H1 (cell line): ENCODE measurements around the gene SLC8A1. TPM values are rescaled to one million over a fixed set of nuclear protein-coding genes. Genes with fewer than 3 reads are reported as not detected.

Experiments used
- CTCF ChIA-PET: fragments of 300-600 bp; sonication (Branson Sonifier 250); formaldehyde crosslinking; loops from one replicate; lab custom pipeline; 2021; ENCODE audit not compliant: partially characterized antibody; lab: Charles Lee
- POLR2A ChIA-PET: fragments of 300-600 bp; sonication (Branson Sonifier 250); formaldehyde crosslinking; loops from one replicate; lab custom pipeline; 2021; ENCODE audit warnings: inconsistent platforms; ENCODE audit not compliant: partially characterized antibody; lab: Charles Lee
- DNase-seq, 2 experiments: peaks; one replicate each; pipeline versions ENCODE4 v3.0.0 to v3.0.0-alpha.2; 2010 to 2022; ENCODE audit warnings: low spot score in 2 of 2, low read depth in 1 of 2, mixed read lengths in 1 of 2
- FAIRE-seq: peaks from 2 replicates; lab custom pipeline; 2011; peaks lifted over from hg19 to GRCh38; lab: Jason Lieb, UNC
- H2AFZ ChIP-seq: 2 replicates; pipeline ENCODE4 v1.8.1; 2012; ENCODE audit warnings: low read length, inconsistent platforms
- H2AK5ac ChIP-seq: 2 replicates; pipeline ENCODE4 v1.6.1; 2013; ENCODE audit warnings: low read depth, low read length
- H2BK120ac ChIP-seq: replicated peaks from 2 replicates; pipeline ENCODE3; 2013; ENCODE audit warnings: low read depth, low read length, inconsistent platforms
- H2BK12ac ChIP-seq: 2 replicates; pipeline ENCODE4 v1.6.1; 2013; ENCODE audit warnings: low read depth, low read length
- H2BK15ac ChIP-seq: 2 replicates; pipeline ENCODE4 v1.6.1; 2013; ENCODE audit warnings: low read length
- H2BK20ac ChIP-seq: 2 replicates; pipeline ENCODE4 v1.6.1; 2013; ENCODE audit warnings: low read length
- H2BK5ac ChIP-seq: 2 replicates; pipeline ENCODE4 v1.6.1; 2013; ENCODE audit warnings: low read depth, low read length
- H3K14ac ChIP-seq: 2 replicates; pipeline ENCODE4 v1.6.1; 2013; ENCODE audit warnings: inconsistent platforms; ENCODE audit not compliant: insufficient read length
- H3K18ac ChIP-seq: 2 replicates; pipeline ENCODE4 v1.6.1; 2013; ENCODE audit warnings: low read length; ENCODE audit errors: extremely low read depth
- H3K23ac ChIP-seq: 2 replicates; pipeline ENCODE4 v1.6.1; 2013; ENCODE audit warnings: inconsistent platforms; ENCODE audit not compliant: insufficient read length
- H3K23me2 ChIP-seq: 2 replicates; pipeline ENCODE4 v1.6.1; 2013; ENCODE audit warnings: low read depth, low read length
- H3K27ac ChIP-seq: 2 replicates; pipeline ENCODE4 v1.6.1; 2011; ENCODE audit warnings: low read depth, low read length, inconsistent platforms
- H3K27me3 ChIP-seq, 4 experiments: replicated peaks in 1 of 4; 1 replicate in 1 of 4; 2 replicates in 3 of 4; pipeline versions ENCODE4 v1.6.1 to v1.8.1; 2011 to 2013; ENCODE audit warnings: low read length in 3 of 4, mild to moderate bottlenecking in 3 of 4, inconsistent platforms in 2 of 4, mixed read lengths in 2 of 4, moderate library complexity in 1 of 4; ENCODE audit not compliant: control insufficient read depth in 3 of 4, insufficient read depth in 3 of 4; ENCODE audit errors: extremely low read depth in 1 of 4
- H3K36me3 ChIP-seq, 4 experiments: 2 replicates each; pipeline versions ENCODE4 v1.6.1 to v1.8.1; 2011 to 2013; ENCODE audit warnings: mild to moderate bottlenecking in 4 of 4, low read length in 3 of 4, moderate library complexity in 2 of 4, control low read depth in 1 of 4, inconsistent platforms in 1 of 4; ENCODE audit not compliant: insufficient read depth in 4 of 4, control insufficient read depth in 2 of 4
- H3K4ac ChIP-seq: replicated peaks from 2 replicates; pipeline ENCODE3; 2013; ENCODE audit warnings: low read length, low read depth, mixed read lengths, inconsistent platforms; ENCODE audit not compliant: insufficient read length
- H3K4me1 ChIP-seq, 4 experiments: replicated peaks in 1 of 4; 1 replicate in 1 of 4; 2 replicates in 3 of 4; pipeline versions ENCODE4 v1.6.1 to v1.8.1; 2011 to 2013; ENCODE audit warnings: low read length in 3 of 4, inconsistent platforms in 2 of 4, mixed read lengths in 1 of 4; ENCODE audit not compliant: insufficient read depth in 4 of 4, control insufficient read depth in 3 of 4
- H3K4me2 ChIP-seq, 2 experiments: 2 replicates each; pipeline versions ENCODE4 v1.6.1 to v1.8.1; 2011 to 2013; ENCODE audit warnings: low read depth in 2 of 2, low read length in 2 of 2, control low read depth in 1 of 2, inconsistent platforms in 1 of 2, mild to moderate bottlenecking in 1 of 2; ENCODE audit not compliant: insufficient read depth in 1 of 2
- H3K4me3 ChIP-seq, 4 experiments: fragments of 200-600, 300-600 bp in 1 of 4; sonication (generic), shearing (Covaris generic), sonication (Bioruptor Twin) in 1 of 4; 2 replicates each; pipeline versions ENCODE4 v1.5.1 to v1.8.1; 2011 to 2016; ENCODE audit warnings: low read length in 4 of 4, low read depth in 3 of 4, control low read depth in 2 of 4, inconsistent platforms in 2 of 4, mild to moderate bottlenecking in 2 of 4, mixed read lengths in 1 of 4, moderate library complexity in 1 of 4; ENCODE audit not compliant: insufficient read depth in 2 of 4; ENCODE audit errors: extremely low read depth in 1 of 4
- H3K56ac ChIP-seq: replicated peaks from 2 replicates; pipeline ENCODE3; 2013; ENCODE audit warnings: low read depth, mild to moderate bottlenecking, mixed read lengths, low read length, inconsistent platforms; ENCODE audit not compliant: insufficient read length
- H3K79me1 ChIP-seq: 2 replicates; pipeline ENCODE4 v1.6.1; 2013; ENCODE audit warnings: low read depth, low read length, control low read depth
- H3K79me2 ChIP-seq, 2 experiments: 2 replicates each; pipeline versions ENCODE4 v1.6.1 to v1.8.1; 2012 to 2013; ENCODE audit warnings: low read length in 2 of 2, mild to moderate bottlenecking in 2 of 2, inconsistent platforms in 1 of 2; ENCODE audit not compliant: insufficient read depth in 2 of 2, control insufficient read depth in 1 of 2
- H3K9ac ChIP-seq, 4 experiments: replicated peaks in 1 of 4; 1 replicate in 1 of 4; 2 replicates in 3 of 4; pipeline versions ENCODE4 v1.6.1 to v1.8.1; 2011 to 2013; ENCODE audit warnings: low read depth in 3 of 4, low read length in 3 of 4, control low read depth in 2 of 4, mild to moderate bottlenecking in 2 of 4, moderate library complexity in 2 of 4, inconsistent platforms in 1 of 4; ENCODE audit errors: extremely low read depth in 1 of 4
- H3K9me3 ChIP-seq, 2 experiments: 2 replicates each; pipeline versions ENCODE4 v1.6.1 to v1.8.1; 2012 to 2013; ENCODE audit warnings: mild to moderate bottlenecking in 2 of 2, moderate library complexity in 2 of 2, control low read depth in 1 of 2, inconsistent platforms in 1 of 2, low read depth in 1 of 2, low read length in 1 of 2, mixed read lengths in 1 of 2; ENCODE audit not compliant: insufficient read depth in 2 of 2
- H4K20me1 ChIP-seq, 2 experiments: replicated peaks in 1 of 2; 2 replicates each; pipeline versions ENCODE3 to v1.8.1; 2011 to 2013; ENCODE audit warnings: inconsistent platforms in 2 of 2, low read length in 2 of 2, mild to moderate bottlenecking in 1 of 2; ENCODE audit not compliant: insufficient read depth in 2 of 2, control insufficient read depth in 1 of 2
- H4K5ac ChIP-seq: 2 replicates; pipeline ENCODE4 v1.6.1; 2013; ENCODE audit warnings: low read length, low read depth, mixed read lengths, inconsistent platforms; ENCODE audit not compliant: insufficient read length
- H4K8ac ChIP-seq: 2 replicates; pipeline ENCODE4 v1.8.0; 2013; ENCODE audit warnings: mild to moderate bottlenecking, moderate library complexity, low read length, inconsistent platforms; ENCODE audit not compliant: insufficient read depth; ENCODE audit errors: extremely low read depth
- H4K91ac ChIP-seq: replicated peaks from 2 replicates; pipeline ENCODE3; 2013; ENCODE audit warnings: low read length, mixed read lengths, inconsistent platforms; ENCODE audit not compliant: insufficient read length
- EP300 ChIP-seq, 2 experiments: IDR thresholded peaks; 1 replicate in 1 of 2; 2 replicates in 1 of 2; pipeline ENCODE4 v1.6.1; 2011 to 2012; ENCODE audit warnings: low read depth in 2 of 2, low read length in 2 of 2, mild to moderate bottlenecking in 2 of 2, borderline replicate concordance in 1 of 2, inconsistent platforms in 1 of 2, moderate library complexity in 1 of 2
- SIN3A ChIP-seq, 2 experiments: IDR thresholded peaks in 1 of 2; conservative IDR thresholded peaks in 1 of 2; 2 replicates each; pipeline ENCODE4 v1.6.1; 2011 to 2012; ENCODE audit warnings: low read length in 2 of 2, improper control_type of control experiment in 1 of 2, low read depth in 1 of 2, mild to moderate bottlenecking in 1 of 2
- SIRT6 ChIP-seq: IDR thresholded peaks from one replicate; pipeline ENCODE4 v1.7.1; 2012; ENCODE audit warnings: low read length, inconsistent platforms
- TBP ChIP-seq: IDR thresholded peaks from 2 replicates; pipeline ENCODE4 v1.6.1; 2011; ENCODE audit warnings: low read depth, low read length, improper control_type of control experiment
- WGBS, 2 experiments: shearing (Covaris generic) in 1 of 2; methylation state at CpG; one replicate each; pipeline versions ENCODE4 v1.1.6 to v1.1.7; 2013 to 2015; ENCODE audit warnings: low lambda C conversion rate in 2 of 2, mixed read lengths in 2 of 2, inconsistent platforms in 1 of 2, low coverage in 1 of 2, missing lambda C conversion rate in 1 of 2; ENCODE audit not compliant: insufficient replicate concordance in 2 of 2, insufficient coverage in 1 of 2, insufficient read length in 1 of 2; ENCODE audit errors: extremely low coverage in 1 of 2, missing lambda C conversion rate in 1 of 2; 5-methylcytosine and 5-hydroxymethylcytosine counted together
- polyA plus RNA-seq, 7 experiments: library from polyadenylated mRNA; depleted of rRNA in 3 of 7; stranded (reverse) in 5 of 7; unstranded in 2 of 7; fragments of >200 nt in 5 of 7; fragments of 200-250 nt in 2 of 7; gene quantifications; 1 replicate in 5 of 7; 2 replicates in 1 of 7; 4 replicates in 1 of 7; pipeline versions ENCODE4 v1.2.1 to v1.2.3, GENCODE V29; 2011 to 2013; ENCODE audit warnings: missing spikeins in 2 of 7, mixed read lengths in 2 of 7
- total RNA-seq: library from RNA; stranded (reverse); fragmentation: NEBNext Ultra II Directional; extraction: Animal tissue kit (Norgen Biotek cat#: 25700); gene quantifications from 2 replicates; pipeline ENCODE4 v1.2.1, GENCODE V29; 2021
- TF ChIP-seq, protein P1 (sequence below): IDR thresholded peaks from 2 replicates; pipeline ENCODE4 v1.6.1; 2012; ENCODE audit warnings: inconsistent platforms

SLC8A1 gene
- total and polyA plus RNA-seq, 2 of the 8 experiments (the other 6 are each of a cell fraction or from before 2014, with no cell fraction given): 0.68 to 3.6 TPM

DNA sequence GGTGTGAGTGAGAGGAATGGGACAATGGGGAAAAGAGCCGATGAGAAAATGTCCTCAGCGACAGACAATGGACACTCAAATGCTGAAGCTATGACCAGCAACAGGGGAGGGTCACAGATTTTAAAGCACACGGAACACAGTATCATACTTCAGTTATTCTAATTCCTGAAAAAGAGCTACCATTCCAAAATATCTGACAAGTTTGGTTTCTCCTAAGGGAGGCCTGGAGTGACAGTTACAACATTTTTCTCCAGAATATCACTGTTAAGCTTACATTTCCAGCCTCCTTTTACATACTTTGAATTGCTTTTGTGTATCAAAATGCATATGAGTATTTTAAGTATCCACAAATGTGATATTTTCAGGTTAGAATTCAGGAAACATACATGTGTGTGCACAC, 351.2 kb downstream of the SLC8A1 start:
- H3K9me3 ChIP-seq: no peaks in the 10 kb centered on the region
- no peak overlapping the region for H2BK12ac ChIP-seq
- no peak overlapping the region for H2BK15ac ChIP-seq
- H4K5ac ChIP-seq: no peak overlapping the region
- no peak overlapping the region for H3K27ac ChIP-seq
- POLR2A ChIA-PET: no interaction called here
- no peaks in the 10 kb centered on the region for H4K20me1 ChIP-seq
- H3K4me2 ChIP-seq: no peak overlapping the region
- no peak overlapping the region for H2BK120ac ChIP-seq
- no peaks in the 10 kb centered on the region for H3K79me2 ChIP-seq
- no peak overlapping the region for H3K56ac ChIP-seq
- H3K4me3 ChIP-seq: no peak overlapping the region
- no peak overlapping the region for H3K4ac ChIP-seq
- peaks cover 0 to 4% (median 2%) of the 10 kb centered on the region in 4 experiments; a peak in 2 of 7 replicates for H3K4me1 ChIP-seq
- CTCF ChIA-PET: no interaction called here
- H3K79me1 ChIP-seq: no peaks in the 10 kb centered on the region
- 96% methylated on average over 3 of the region's 3 CpGs; no CpG with 5 or more reads in 1 of the 2 experiments for WGBS, 2 experiments
- no peak overlapping the region for H3K18ac ChIP-seq
- no peaks in the 10 kb centered on the region for H3K36me3 ChIP-seq
- H4K8ac ChIP-seq: no peak overlapping the region
- no peak overlapping the region for H3K14ac ChIP-seq
- DNase-seq (no peak), FAIRE-seq (no peak)
- no peak overlapping the region for H3K9ac ChIP-seq
- TF ChIP-seq, protein P1, sequence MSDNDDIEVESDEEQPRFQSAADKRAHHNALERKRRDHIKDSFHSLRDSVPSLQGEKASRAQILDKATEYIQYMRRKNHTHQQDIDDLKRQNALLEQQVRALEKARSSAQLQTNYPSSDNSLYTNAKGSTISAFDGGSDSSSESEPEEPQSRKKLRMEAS: no peak
- no peak for TF ChIP-seq SIN3A (conservative IDR thresholded peaks at IDR 0.05 in 1 of 2, IDR thresholded peaks at IDR 0.05 in 1 of 2; ENCODE audit: low read depth in 1 of 2, low read length in 2 of 2)
- TF ChIP-seq EP300 (IDR thresholded peaks at IDR 0.05; ENCODE audit: borderline replicate concordance in 1 of 2, low read depth in 2 of 2, low read length in 2 of 2): no peak
- TF ChIP-seq TBP: no peak
- no peak for TF ChIP-seq SIRT6
- no peaks in the 10 kb centered on the region for H3K27me3 ChIP-seq
- no peak overlapping the region for H2BK20ac ChIP-seq
- no peak overlapping the region for H2AFZ ChIP-seq
- no peak overlapping the region for H3K23ac ChIP-seq
- H3K23me2 ChIP-seq: no peaks in the 10 kb centered on the region
- H2AK5ac ChIP-seq: no peak overlapping the region
- no peak overlapping the region for H4K91ac ChIP-seq
- H2BK5ac ChIP-seq: no peak overlapping the region
